ENCODE data around the gene CATSPERD. TPM values are rescaled to one million over a fixed set of nuclear protein-coding genes. Genes with fewer than 3 reads are reported as not detected.
A peak's percentile ranks its signal among the peaks of the same experiment; 100 is the strongest.

The CATSPERD gene
- total and polyA plus RNA-seq, 9 of the 15 experiments (the other 6 are each of a cell fraction or from before 2014, with no cell fraction given), result not detected

DNA sequence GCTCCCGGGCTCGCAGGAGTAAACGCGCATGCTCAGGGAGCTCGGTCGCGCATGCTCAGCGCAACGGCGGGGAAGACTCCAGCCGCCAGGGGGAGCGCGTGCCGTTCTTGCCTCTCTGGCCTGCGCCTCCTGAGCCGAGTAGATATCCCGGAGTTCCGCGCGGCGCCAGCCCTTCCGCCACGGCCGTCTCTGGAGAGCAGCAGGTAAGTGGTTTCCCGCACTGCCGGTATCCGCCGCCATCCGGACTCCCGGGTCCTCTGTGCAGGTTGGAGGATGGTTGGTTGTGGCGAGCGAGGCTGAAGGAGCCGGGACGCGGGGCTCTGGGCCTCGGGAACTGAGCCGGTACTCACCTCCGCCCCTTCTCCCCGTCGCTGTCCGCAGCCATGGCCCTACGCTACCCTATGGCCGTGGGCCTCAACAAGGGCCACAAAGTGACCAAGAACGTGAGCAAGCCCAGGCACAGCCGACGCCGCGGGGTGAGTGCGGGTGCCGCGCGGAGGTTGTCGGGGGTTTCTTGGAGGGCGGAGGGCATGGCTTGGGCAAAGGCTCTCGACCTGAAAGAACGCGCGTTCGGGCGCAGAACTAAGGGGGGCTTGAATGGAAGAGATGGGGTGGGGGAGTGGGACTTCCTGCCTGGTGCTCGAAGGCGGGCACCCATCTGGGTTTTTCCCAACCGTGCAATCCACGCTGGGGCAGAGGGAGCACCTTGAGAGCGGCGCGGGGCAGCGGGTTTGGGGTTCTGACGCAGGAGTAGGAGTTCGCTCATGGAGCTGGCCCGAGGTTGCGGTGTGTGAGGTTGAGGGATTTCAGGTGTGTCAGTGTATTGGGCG lies 30.1 kb upstream of the CATSPERD start, which contains the start of gene RPL36 (continued):
- TF ChIP-seq TSHZ1 (CRISPR knock-in tag; IDR thresholded peaks at IDR 0.05), result no peak
- TF ChIP-seq, protein P1, sequence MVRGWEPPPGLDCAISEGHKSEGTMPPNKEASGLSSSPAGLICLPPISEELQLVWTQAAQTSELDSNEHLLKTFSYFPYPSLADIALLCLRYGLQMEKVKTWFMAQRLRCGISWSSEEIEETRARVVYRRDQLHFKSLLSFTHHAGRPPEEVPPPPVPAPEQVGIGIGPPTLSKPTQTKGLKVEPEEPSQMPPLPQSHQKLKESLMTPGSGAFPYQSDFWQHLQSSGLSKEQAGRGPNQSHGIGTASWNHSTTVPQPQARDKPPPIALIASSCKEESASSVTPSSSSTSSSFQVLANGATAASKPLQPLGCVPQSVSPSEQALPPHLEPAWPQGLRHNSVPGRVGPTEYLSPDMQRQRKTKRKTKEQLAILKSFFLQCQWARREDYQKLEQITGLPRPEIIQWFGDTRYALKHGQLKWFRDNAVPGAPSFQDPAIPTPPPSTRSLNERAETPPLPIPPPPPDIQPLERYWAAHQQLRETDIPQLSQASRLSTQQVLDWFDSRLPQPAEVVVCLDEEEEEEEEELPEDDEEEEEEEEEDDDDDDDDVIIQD (CRISPR knock-in tag; IDR thresholded peaks at IDR 0.05), result no peak
- 0 out of 2 replicates have a peak, but pooled peaks have one; percentile 35 for TF ChIP-seq PHB2 (IDR thresholded peaks at IDR 0.05; ENCODE audit: low read depth)
- peak; percentile 23 for TF ChIP-seq NEUROD1 (IDR thresholded peaks at IDR 0.05; ENCODE audit: borderline replicate concordance, low read depth, low read length, partially characterized antibody)
- TF ChIP-seq MECOM (CRISPR knock-in tag; IDR thresholded peaks at IDR 0.05), result no peak
- no peak for TF ChIP-seq STAG1 (CRISPR knock-in tag; IDR thresholded peaks at IDR 0.05; ENCODE audit: borderline replicate concordance)
- peak; percentile 80 for TF ChIP-seq ELF2 (CRISPR knock-in tag; IDR thresholded peaks at IDR 0.05)
- TF ChIP-seq STAT5B (CRISPR knock-in tag; IDR thresholded peaks at IDR 0.05), result no peak
- peak; percentile 94 for TF ChIP-seq BRD4 (IDR thresholded peaks at IDR 0.05)
- TF ChIP-seq ZNF668 (CRISPR knock-in tag; IDR thresholded peaks at IDR 0.05), result no peak
- TF ChIP-seq MAFG (tag; conservative IDR thresholded peaks at IDR 0.05), result no peak
- no peak for TF ChIP-seq CBX2 (IDR thresholded peaks at IDR 0.05; ENCODE audit: insufficient read depth, low read length, poor library complexity, severe bottlenecking)
- peak; percentile 99 for TF ChIP-seq TAF9B (IDR thresholded peaks at IDR 0.05; ENCODE audit: partially characterized antibody)
- peak; percentile 98 for TF ChIP-seq GTF2F1 (IDR thresholded peaks at IDR 0.05; ENCODE audit: low read depth, low read length)
- TF ChIP-seq CGGBP1 (CRISPR knock-in tag; IDR thresholded peaks at IDR 0.05), result no peak
- no peak for TF ChIP-seq SAFB2 (IDR thresholded peaks at IDR 0.05; ENCODE audit: borderline replicate concordance, low read depth, low read length, severe bottlenecking)
- no peak for TF ChIP-seq PRDM10 (IDR thresholded peaks at IDR 0.05; ENCODE audit: partially characterized antibody)
- TF ChIP-seq ZFPM2 (CRISPR knock-in tag; IDR thresholded peaks at IDR 0.05), result 0 out of 2 replicates have a peak, but pooled peaks have one; percentile 28

Measured in K562 (cell line).